ENCODE measurements around the gene SPEF2.

GRCh38 chr5:35664584-35664983 is 46.9 kb downstream of the SPEF2 start:
- TF ChIP-seq EZH2 (IDR thresholded peaks at IDR 0.05; ENCODE audit: low read depth, unreplicated experiment), result no peak
- TF ChIP-seq CTCF (conservative IDR thresholded peaks at IDR 0.05; ENCODE audit: low read depth in 2 of 2), result no peak
- TF ChIP-seq REST (IDR thresholded peaks at IDR 0.05; ENCODE audit: unreplicated experiment), result no peak
- TF ChIP-seq EZH2phosphoT487 (IDR thresholded peaks at IDR 0.05; ENCODE audit: unreplicated experiment), result no peak
- TF ChIP-seq POLR2AphosphoS5 (IDR thresholded peaks at IDR 0.05; ENCODE audit: low read depth), result no peak
- TF ChIP-seq STAT1 (IDR thresholded peaks at IDR 0.05; ENCODE audit: unreplicated experiment), result no peak
- TF ChIP-seq ETS1 (IDR thresholded peaks at IDR 0.05), result no peak
- TF ChIP-seq CREB1 (CRISPR knock-in tag; IDR thresholded peaks at IDR 0.05; ENCODE audit: low read depth), result no peak
- TF ChIP-seq ZNF331 (CRISPR knock-in tag; IDR thresholded peaks at IDR 0.05; ENCODE audit: low read depth), result no peak
- TF ChIP-seq JUNB (IDR thresholded peaks at IDR 0.05; ENCODE audit: unreplicated experiment), result no peak
- no peak for TF ChIP-seq NANOG (IDR thresholded peaks at IDR 0.05; ENCODE audit: borderline replicate concordance)
- TF ChIP-seq ZNF462 (CRISPR knock-in tag; IDR thresholded peaks at IDR 0.05), result no peak
- no peak for TF ChIP-seq ZNF114 (CRISPR knock-in tag; IDR thresholded peaks at IDR 0.05)
